ENCODE results near the gene PCDHGA9. TPM values are rescaled to one million over a fixed set of nuclear protein-coding genes. Genes with fewer than 3 reads are reported as not detected.

Gene PCDHGA9
- total RNA-seq, 1 donor from 2014 or later: 0.73 TPM

- H4K20me1 ChIP-seq (ENCODE audit: insufficient read depth, low read length): no peaks in the 10 kb centered on the region
- H2AFZ ChIP-seq (ENCODE audit: low read depth, low read length): no peak overlapping the region
- peaks cover 10% of the 10 kb centered on the region for H3K36me3 Mint-ChIP-seq (ENCODE audit: low read depth, unreplicated experiment)
- H3K4me1 Mint-ChIP-seq (ENCODE audit: low read depth, unreplicated experiment): no peaks in the 10 kb centered on the region
- H3K4me3 Mint-ChIP-seq (ENCODE audit: unreplicated experiment): no peak overlapping the region
- H3K4me1 ChIP-seq (ENCODE audit: insufficient read depth, low read length): no peaks in the 10 kb centered on the region
- H3K27me3 Mint-ChIP-seq (ENCODE audit: low read depth, unreplicated experiment): no peaks in the 10 kb centered on the region
- H3K79me2 ChIP-seq (ENCODE audit: insufficient read depth, low read length): no peaks in the 10 kb centered on the region
- H3K9me3 Mint-ChIP-seq (ENCODE audit: unreplicated experiment): peaks cover 35% of the 10 kb centered on the region
- no peak overlapping the region for H3K27ac Mint-ChIP-seq (ENCODE audit: unreplicated experiment)
- H3K27ac ChIP-seq (ENCODE audit: low read depth, low read length): no peak overlapping the region
- H3K4me2 ChIP-seq (ENCODE audit: low read length): peak overlapping the region; percentile 45
- DNase-seq (ENCODE audit: low read depth) (no peak), FAIRE-seq (no peak)
- H3K9me3 ChIP-seq (ENCODE audit: insufficient read depth, low read depth, low read length): peaks cover 47% of the 10 kb centered on the region
- no peaks in the 10 kb centered on the region for H3K36me3 ChIP-seq (ENCODE audit: insufficient read depth, low read length)
- no peak overlapping the region for H3K4me3 ChIP-seq (ENCODE audit: insufficient read depth, low read depth, low read length)
- TF ChIP-seq CTCF (IDR thresholded peaks at IDR 0.05; ENCODE audit: insufficient read depth, low read depth, low read length): no peak
- TF ChIP-seq EZH2 (IDR thresholded peaks at IDR 0.05; ENCODE audit: insufficient read depth, low read length): no peak
- peaks cover 3% of the 10 kb centered on the region for H3K27me3 ChIP-seq (ENCODE audit: insufficient read depth, low read length)
- no peak overlapping the region for H3K9ac ChIP-seq (ENCODE audit: low read length)
Observed at GRCh38 chr5:141355641-141356040, 46.9 kb upstream of the PCDHGA9 start.

GRCh38 chr5:141356133-141356532 lies 46.4 kb upstream of the PCDHGA9 start:
- Histone ChIP-seq H3K27me3 (ENCODE audit: insufficient read depth, low read length) (peaks cover 7% of the 10 kb centered on the region), H2AFZ (ENCODE audit: low read depth, low read length) (no peak overlapping the region), H3K4me2 (ENCODE audit: low read length) (no peak overlapping the region), H4K20me1 (ENCODE audit: insufficient read depth, low read length) (no peaks in the 10 kb centered on the region), H3K9ac (ENCODE audit: low read length) (no peak overlapping the region), H3K4me1 (ENCODE audit: insufficient read depth, low read length) (no peaks in the 10 kb centered on the region), H3K27ac (ENCODE audit: low read depth, low read length) (no peak overlapping the region), H3K36me3 (ENCODE audit: insufficient read depth, low read length) (no peaks in the 10 kb centered on the region), H3K4me3 (ENCODE audit: insufficient read depth, low read depth, low read length) (no peak overlapping the region), H3K79me2 (ENCODE audit: insufficient read depth, low read length) (no peaks in the 10 kb centered on the region), H3K9me3 (ENCODE audit: insufficient read depth, low read depth, low read length) (peaks cover 47% of the 10 kb centered on the region)
- TF ChIP-seq EZH2 (IDR thresholded peaks at IDR 0.05; ENCODE audit: insufficient read depth, low read length) (no peak), CTCF (IDR thresholded peaks at IDR 0.05; ENCODE audit: insufficient read depth, low read depth, low read length) (no peak)
- H3K4me1 Mint-ChIP-seq (ENCODE audit: low read depth, unreplicated experiment): no peaks in the 10 kb centered on the region
- peaks cover 14% of the 10 kb centered on the region for H3K36me3 Mint-ChIP-seq (ENCODE audit: low read depth, unreplicated experiment)
- no peak overlapping the region for H3K27ac Mint-ChIP-seq (ENCODE audit: unreplicated experiment)
- DNase-seq (ENCODE audit: low read depth) (no peak), FAIRE-seq (no peak)
- peaks cover 38% of the 10 kb centered on the region for H3K9me3 Mint-ChIP-seq (ENCODE audit: unreplicated experiment)
- no peak overlapping the region for H3K4me3 Mint-ChIP-seq (ENCODE audit: unreplicated experiment)
- H3K27me3 Mint-ChIP-seq (ENCODE audit: low read depth, unreplicated experiment): no peaks in the 10 kb centered on the region

GRCh38 chr5:141356950-141357349 lies 45.6 kb upstream of the PCDHGA9 start:
- Mint-ChIP-seq H3K27ac (ENCODE audit: unreplicated experiment) (no peak overlapping the region), H3K4me1 (ENCODE audit: low read depth, unreplicated experiment) (no peaks in the 10 kb centered on the region), H3K9me3 (ENCODE audit: unreplicated experiment) (peaks cover 37% of the 10 kb centered on the region), H3K36me3 (ENCODE audit: low read depth, unreplicated experiment) (peaks cover 18% of the 10 kb centered on the region), H3K27me3 (ENCODE audit: low read depth, unreplicated experiment) (no peaks in the 10 kb centered on the region), H3K4me3 (ENCODE audit: unreplicated experiment) (no peak overlapping the region)
- H4K20me1 ChIP-seq (ENCODE audit: insufficient read depth, low read length): no peaks in the 10 kb centered on the region
- no peaks in the 10 kb centered on the region for H3K36me3 ChIP-seq (ENCODE audit: insufficient read depth, low read length)
- H3K79me2 ChIP-seq (ENCODE audit: insufficient read depth, low read length): no peaks in the 10 kb centered on the region
- TF ChIP-seq CTCF (IDR thresholded peaks at IDR 0.05; ENCODE audit: insufficient read depth, low read depth, low read length): no peak
- no peak for TF ChIP-seq EZH2 (IDR thresholded peaks at IDR 0.05; ENCODE audit: insufficient read depth, low read length)
- H3K27me3 ChIP-seq (ENCODE audit: insufficient read depth, low read length): peaks cover 8% of the 10 kb centered on the region
- H3K4me3 ChIP-seq (ENCODE audit: insufficient read depth, low read depth, low read length): no peak overlapping the region
- no peaks in the 10 kb centered on the region for H3K4me1 ChIP-seq (ENCODE audit: insufficient read depth, low read length)
- H2AFZ ChIP-seq (ENCODE audit: low read depth, low read length): no peak overlapping the region
- no peak overlapping the region for H3K27ac ChIP-seq (ENCODE audit: low read depth, low read length)
- peaks cover 47% of the 10 kb centered on the region for H3K9me3 ChIP-seq (ENCODE audit: insufficient read depth, low read depth, low read length)
- DNase-seq (ENCODE audit: low read depth) (no peak), FAIRE-seq (no peak)
- H3K4me2 ChIP-seq (ENCODE audit: low read length): no peak overlapping the region
- H3K9ac ChIP-seq (ENCODE audit: low read length): no peak overlapping the region

Measured in astrocyte (in vitro differentiated cells and primary cell).